HG03064 (cell line): ENCODE measurements around the gene KCNJ6.
"Not testable (repeated sequence)": the region's sequence is repeated elsewhere in the genome, so short reads cannot be mapped to it uniquely, and the experiment has no call there.

Experiments
- ATAC-seq: cut with Tn5 transposase; IDR thresholded peaks from one replicate; pipeline ENCODE4 v1.9.1; 2021; ENCODE audit warnings: low read depth; ENCODE audit not compliant: unreplicated experiment

The KCNJ6 gene

DNA sequence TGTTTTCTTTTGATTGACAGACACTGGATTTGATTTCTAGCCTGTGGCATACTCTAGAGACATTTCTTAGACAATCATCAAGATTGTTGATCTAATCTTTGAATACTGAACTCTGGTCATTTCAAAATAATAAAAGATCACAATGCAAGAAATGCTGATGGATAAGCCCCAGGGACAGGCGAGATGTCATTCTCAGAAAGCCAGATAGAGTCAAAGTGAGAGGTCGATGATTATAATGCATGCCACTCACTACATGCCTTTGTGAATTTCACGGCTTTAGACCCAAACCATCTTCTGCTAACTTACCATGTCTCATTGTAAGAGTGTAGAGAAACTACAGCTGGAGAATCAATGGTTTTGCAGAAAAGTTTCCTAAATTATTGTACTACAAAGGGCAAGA, 292.6 kb downstream of the KCNJ6 start:
- ATAC-seq = no peak

DNA sequence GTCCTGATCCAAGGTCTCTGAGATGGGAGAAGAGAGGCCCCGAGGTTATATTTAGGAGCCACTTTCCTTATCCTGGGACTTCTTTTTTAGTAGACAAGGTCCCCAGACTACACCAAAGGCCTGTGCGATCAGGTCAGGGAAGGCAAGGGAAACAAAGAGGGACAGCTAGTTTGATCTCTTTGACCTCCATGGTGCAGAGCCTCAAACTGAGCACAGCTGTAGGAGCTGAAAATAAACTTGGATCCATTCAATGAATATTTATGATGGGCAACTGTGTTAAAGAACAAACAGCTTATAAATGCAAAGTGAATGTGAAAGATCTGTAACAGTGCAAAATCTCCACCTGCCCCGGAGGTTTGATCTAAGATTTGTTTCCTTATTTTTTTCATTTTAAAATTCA, 293.1 kb downstream of the KCNJ6 start:
- ATAC-seq = no peak

DNA sequence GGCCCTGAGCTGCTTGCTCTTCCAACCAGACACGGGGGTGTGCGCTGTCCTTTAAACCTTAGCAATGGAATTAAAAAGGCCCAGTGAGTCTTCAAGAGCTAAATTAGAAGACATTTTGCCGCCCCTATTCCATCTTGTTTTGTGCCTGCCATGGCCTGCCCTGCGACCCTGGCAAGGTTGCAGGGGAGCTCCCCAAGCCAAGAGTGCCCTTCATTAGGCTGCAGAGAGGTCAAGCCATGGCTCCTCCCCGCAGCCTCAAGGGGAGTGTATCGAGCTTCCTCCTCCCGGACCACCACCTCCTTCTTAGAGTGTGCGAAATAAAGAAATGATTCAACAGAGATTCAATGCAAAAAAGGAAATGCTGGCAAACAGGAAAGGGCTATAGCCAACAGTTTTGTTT, 293.5 kb downstream of the KCNJ6 start:
- no peak for ATAC-seq

DNA sequence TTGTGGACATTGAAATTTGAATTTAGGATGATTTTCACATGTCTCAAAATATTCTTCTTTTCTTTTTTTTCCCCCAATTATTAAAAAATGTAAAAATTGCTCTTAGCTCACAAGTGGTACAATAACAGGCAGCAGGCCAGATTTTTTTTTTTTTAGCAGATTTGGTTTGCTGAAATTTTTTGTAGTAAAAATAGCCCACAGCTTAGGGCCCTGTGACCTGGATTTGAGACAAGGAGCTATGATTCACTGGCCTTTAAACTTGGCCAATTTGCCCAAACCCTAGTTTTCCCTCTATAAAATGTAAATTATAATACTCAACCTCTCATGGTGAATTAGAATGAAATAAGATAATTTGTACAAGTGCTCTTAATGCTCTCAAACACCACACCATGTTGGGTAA, 295.9 kb downstream of the KCNJ6 start:
- no peak for ATAC-seq

DNA sequence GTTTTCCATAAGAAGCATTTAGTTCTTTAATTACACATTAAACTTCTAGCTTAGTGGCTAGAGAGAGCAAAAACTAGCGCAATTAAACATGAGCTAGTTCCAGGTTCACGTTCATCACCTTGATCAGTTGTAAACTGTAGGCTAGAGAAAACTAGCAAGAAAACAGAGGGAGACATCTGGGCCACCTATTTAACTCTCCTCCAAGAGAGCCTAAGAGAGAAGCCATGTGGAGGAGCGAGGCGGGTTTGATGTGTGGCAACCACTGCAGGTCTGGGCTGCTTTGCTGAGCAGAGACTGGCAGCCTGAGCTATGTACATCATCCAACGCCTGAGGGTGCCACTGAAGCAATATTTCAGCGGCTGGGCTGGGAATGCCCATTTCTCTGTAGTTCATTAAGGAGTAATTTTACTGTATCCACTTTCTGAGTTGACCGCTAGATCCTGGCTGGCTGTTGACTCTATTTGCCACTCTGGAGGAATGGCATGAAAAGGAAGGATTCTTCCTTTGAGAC, 296.7 kb downstream of the KCNJ6 start:
- ATAC-seq = no peak

DNA sequence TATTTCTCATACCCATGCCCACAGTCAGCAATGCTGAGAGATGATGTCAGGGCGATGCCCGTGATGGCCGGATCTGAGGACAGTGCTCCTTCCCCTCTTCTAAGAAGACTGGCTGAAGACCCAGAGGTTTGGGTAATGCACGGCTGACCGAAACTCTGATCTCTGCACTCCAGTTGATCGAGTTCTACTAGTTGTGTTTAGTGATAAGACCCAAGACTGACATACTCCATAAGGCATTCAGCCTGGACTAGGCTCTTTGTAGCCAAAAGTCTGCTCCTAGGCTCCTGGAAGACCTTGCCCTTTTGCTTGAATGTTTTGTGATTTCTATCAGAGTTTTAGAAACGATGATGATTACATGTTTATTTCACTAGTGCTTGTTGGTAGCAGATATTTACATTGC, 298.2 kb downstream of the KCNJ6 start:
- no peak for ATAC-seq

DNA sequence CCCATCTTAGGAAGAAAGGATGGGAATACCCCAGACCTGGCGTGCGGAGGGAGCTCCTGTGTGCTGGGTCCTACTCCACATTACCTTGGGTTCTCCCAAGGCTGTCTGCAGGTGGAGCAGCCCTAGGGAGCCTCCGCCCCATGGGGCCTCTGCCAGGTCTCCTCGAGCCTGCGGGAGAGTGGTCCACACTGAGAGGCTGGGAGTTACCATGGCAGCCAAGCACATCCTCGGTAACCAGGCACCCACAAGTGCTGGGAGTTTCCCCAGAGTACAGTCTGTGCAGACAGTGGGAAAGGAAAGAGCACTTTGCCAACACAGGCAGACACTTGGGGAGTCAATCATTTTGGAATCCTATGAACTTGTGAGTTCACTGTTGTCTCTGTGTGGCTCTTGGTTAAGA, 300.3 kb downstream of the KCNJ6 start:
- no peak for ATAC-seq

DNA sequence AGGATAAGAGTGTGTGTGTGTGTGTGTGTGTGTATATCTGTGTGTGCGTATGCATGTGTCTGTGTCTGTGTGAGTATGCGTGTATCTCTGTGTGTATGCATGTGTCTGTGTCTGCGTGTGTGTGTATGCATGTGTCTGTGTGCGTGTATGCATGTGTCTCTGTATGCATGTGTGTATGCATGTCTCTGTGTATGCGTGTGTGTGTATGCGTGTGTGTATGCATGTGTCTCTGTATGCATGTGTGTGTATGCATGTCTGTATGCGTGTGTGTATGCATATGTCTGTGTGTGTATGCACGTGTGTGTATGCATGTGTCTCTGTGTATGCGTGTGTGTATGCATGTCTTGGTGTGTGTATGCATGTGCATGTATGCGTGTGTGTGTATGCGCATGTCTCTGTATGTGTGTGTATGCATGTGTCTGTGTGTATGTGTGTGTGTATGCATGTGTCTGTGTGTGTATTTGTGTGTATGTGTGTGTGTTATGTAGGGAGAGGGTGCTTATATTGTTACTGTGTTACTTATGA, 301.8 kb downstream of the KCNJ6 start:
- no peak for ATAC-seq

DNA sequence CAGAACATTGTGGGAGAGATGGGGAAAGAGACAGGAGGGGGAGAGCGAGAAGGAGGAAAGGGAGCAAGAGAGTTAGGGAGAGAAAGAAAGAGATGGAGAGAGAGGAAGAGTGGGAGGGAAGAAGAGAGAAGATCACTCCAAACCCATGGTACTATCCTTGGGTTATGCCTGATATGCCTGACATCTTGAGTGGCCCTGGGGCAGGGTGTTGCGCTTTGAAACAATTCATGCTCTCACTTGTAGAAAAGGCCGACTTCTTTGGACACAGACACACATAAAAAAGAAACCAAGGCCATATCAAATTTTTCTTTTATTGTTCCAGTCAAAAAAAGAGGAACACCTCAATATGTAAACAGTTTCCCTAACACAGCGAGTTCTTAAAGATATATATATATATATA, 309.2 kb downstream of the KCNJ6 start:
- ATAC-seq = no peak

DNA sequence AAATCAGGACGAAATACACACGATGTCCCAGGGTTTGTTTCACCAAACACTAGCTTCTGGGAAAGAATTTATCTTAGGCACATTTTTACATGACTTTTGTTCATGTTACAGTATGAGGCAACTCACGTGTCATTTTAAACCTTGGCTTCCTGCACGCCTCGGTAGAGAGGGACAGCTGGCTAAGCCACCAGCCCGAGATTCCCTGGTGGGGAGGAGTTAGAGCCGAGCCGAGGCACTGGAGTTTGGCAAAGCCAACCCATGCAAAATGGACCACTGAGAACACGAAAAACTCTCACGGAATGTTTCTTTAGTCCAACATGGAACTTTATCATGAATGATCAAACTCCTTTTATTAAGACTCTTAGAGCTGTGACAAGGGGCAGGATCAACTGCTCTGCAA, 309.7 kb downstream of the KCNJ6 start:
- no peak for ATAC-seq

DNA sequence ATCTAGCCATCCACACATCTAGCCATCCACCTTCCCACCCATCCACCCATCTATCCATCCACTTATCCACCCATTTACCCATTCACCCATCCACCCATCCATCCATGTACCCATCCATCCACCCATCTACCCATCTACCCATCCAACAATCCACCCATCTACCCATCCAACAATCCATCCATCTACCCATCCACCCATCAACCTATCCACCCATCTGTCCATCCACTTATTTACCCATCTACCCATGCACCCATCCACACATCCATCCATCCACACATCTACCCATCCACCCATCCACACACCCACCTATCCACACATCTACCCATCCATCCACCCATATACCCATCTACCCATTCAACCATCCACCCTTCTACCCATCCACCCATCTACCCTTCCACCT, 311.3 kb downstream of the KCNJ6 start:
- no peak for ATAC-seq

DNA sequence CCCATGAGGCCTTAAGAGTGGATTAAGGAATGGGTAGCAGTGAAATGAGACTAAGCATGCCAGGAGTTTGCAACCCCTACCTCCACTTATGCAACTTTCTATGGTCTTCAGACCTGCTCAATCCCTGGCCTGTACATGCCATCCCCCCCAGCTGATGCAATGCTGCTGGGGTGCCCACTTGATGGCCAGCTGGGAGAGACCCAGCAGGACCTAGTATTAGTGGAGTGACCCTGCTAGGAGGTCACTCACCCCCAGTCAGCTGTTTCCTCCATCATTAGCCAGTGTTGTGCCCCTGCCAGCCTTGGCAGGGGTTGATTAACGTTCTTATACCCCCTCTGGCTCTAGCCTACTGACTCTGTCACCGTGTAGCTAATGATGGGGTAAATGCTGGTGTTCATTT, 313.1 kb downstream of the KCNJ6 start:
- ATAC-seq = no peak

DNA sequence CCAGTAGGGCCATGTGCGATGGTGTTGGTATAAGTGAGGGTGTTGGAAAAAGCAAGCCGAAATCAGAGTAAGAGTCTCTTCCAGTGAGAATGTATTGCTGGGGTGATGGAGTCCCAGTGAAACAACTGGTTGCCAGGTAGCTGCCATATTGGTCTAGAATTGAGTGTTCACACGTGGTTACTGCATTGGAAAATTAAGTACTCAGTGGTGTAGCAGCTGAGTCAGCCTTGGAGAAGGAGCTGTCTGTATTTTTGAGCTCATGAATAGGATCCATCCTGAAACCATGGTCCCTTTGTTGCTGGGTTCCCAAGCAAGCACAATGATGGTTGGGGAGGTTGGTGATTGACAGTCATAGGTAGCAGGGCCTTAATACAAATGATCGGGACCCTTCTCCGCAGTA, 314.3 kb downstream of the KCNJ6 start:
- no peak for ATAC-seq

DNA sequence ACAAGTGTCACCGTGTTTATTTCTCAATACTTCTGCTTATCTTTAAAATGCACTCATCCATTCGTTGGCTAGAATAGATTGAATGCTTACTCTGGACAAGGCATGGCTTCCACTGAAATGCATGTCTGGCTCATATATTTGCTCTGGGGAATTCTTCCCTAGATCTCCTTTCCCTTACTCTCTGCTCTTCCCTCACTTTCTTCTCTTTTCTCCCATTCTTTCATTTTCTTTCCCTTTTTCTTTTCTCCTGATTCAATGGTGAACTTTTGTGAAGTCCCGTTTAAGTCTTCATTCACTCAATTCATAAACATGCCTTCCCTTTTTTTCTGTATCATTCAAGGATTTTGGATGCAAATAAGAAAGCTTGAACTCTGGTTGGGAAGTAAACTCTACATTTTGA, 315.2 kb downstream of the KCNJ6 start:
- no peak for ATAC-seq

DNA sequence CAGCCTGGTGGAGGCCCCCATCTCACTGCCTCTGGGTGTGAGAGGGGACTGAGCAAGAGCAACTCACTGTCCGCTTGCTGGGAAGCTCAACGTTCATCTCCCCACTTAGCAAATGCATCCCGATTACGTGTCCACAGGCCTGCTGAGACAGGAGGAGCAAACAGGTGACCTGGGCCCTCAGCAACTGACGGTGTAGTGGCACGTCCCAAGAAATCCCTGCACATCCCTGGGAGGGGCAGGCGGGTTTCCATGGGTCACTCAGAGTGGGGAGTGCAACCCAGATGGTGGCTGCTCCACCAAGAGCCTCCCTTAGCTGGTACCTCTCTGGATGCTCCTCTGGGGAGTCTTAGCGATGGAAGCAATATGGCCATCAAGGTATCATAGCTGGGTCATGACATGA, 320.3 kb downstream of the KCNJ6 start:
- no peak for ATAC-seq

DNA sequence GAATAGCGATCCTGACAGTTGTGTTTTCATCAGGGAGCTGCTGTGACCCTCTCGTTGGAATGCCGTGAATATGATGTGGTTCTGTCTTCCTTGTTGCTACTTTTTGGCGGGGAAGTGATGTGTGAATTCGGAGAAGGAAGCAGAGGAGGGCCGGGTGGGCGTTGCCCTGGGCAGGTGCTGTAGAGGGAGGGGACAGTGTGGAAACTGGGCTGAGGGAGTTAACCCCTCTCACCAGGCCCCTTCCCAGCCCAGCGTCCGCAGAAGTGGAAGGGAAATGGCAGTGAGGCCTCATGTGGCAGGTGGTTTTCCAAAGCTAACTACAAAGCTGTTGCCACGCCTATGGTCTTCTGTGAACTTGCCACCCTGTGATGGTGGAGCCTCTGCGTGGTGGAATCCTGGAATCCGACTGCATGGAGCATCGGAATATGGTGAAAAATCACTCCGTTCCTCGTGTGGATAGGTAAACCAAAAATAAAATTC, 321.7 kb downstream of the KCNJ6 start:
- no peak for ATAC-seq

DNA sequence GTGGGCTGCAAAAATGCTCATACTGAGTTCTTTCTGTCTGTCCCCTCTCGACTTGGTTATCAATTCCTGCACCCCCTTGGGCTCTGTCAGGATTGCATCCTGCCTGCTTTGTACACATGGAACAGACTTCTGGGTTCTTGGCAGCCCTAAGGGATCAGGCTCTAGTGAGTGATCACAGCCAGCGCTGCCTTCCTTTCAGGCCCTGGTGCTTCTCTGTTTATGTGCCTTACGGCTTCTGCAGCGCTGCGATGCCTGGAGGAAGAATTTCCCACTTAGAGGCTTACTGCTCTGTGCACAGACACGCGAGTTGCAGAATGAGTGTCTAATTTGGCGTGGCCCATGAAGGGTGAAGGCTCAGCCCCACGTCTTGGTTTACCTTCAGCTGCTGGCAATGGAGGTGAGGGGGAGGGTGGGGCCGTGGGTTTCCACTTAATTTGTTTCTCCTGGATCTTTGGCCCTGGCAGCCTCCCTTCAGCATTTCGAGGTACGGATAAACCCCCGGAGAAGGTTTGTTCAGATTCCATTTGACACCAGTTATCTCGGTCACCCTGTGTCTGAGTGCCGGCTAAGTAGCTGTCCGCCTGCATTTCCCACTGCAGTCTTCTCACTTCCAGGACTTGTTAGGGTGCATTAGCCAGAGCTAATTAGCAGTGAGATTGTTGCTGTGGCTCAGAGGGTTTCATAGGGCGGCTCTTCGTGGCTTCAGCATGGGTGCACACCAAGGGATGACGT, 322.4 kb downstream of the KCNJ6 start:
- no peak for ATAC-seq

DNA sequence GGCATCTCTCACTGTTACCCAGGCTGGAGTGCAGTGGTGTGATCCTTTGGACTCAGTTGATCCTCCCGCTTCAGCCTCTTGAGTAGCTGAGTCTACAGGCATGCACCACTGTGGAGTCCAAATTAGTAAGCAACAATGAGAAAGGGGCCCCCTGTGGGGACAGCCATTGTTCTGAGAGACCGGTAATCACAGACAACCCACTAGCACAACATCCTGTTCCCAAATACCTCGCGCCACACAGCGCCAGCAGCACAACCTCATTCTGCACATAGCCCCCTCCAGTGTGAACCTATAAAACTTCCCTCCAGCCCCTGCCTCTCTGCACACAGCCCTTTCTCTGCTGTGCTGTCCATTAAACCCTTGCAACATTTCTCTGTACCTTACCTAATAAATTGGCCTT, 323.2 kb downstream of the KCNJ6 start:
- no peak for ATAC-seq

DNA sequence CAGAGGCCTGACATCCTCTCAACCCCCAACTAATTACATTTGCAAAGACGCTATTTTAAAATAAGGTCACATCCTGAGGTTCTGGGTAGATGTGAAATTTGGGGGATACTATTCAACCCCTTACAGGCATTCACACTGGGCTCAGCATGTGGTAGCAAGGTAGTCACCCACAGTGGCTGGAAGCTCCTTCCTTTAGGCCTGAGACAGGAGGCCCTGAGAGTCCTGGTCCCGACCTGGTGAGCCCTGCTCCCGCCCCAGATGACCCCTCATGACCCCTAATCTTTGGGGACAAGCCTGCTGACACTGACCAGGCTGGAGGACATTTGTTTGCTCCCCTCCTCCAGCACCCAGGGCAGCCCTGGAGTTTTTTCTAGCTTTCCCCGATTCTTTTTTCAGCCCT, 323.8 kb downstream of the KCNJ6 start:
- ATAC-seq = no peak

DNA sequence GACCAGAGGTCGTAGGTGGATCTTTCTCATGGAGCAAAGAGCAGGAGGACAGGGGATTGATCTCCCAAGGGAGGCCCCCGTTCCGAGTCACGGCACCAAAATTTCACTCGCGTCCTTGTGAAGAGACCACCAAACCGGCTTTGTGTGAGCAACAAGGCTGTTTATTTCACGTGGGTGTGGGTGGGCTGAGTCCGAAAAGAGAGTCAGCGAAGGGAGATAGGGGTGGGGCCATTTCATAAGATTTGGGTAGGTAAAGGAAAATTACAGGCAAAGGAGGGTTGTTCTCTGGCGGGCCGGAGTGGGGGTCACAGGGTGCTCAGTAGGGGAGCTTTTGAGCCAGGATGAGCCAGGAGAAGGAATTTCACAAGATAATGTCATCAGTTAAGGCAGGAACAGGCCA, 324.3 kb downstream of the KCNJ6 start:
- not testable (repeated sequence) for ATAC-seq

DNA sequence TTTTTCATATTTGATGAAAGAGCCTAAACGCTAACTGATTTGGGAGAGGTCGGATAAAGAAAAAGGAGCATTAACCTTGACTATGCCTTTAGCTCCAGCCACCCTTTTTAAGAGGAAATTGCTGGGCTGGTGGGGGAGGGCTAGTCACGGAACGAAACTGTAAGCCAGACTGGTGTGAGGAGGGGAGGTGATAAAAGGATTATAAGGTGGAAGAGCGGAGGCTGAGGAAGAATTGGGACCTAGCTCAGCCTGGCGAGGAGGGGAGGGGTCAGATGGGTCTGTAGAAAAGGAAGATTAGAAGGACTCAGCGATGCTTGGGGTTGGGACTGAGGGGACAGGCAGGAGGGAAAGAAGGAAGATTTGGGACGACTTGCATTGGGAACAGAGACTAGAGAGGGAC, 325.4 kb downstream of the KCNJ6 start:
- ATAC-seq = not testable (repeated sequence)

DNA sequence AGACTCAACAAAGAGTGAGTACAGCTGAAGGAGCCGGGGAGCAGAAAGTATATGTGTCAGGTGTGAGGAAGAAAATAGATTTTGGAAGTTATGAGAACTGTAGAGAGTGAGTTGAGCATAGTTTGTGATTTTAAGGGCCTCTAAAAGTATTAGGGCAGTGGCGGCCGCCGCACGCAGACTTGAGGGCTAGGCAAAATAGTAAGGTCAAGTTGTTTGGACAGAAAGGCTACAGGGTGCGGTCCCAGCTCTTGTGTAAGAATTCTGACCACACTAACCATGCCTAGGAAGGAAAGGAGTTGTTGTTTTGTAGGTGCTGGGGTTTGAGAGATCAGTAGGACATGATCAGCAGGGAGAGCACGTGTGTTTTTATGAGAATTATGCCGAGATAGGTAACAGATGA, 327.6 kb downstream of the KCNJ6 start:
- not testable (repeated sequence) for ATAC-seq
